GM12878 (cell line): ENCODE measurements around the gene VBP1. TPM values are rescaled to one million over a fixed set of nuclear protein-coding genes. Genes with fewer than 3 reads are reported as not detected.
"Not testable (repeated sequence)": the region's sequence is repeated elsewhere in the genome, so short reads cannot be mapped to it uniquely, and the experiment has no call there.

Source experiments
- ATAC-seq: fragments of 200-7000 bp; cut with Tn5 transposase; 3 replicates; pipeline ENCODE4 v1.9.1; 2020; ENCODE audit warnings: mild to moderate bottlenecking, moderate library complexity
- BruUV-seq: library from RNA; stranded (reverse); fragments of 400-500 nt; replicated peaks from 2 replicates; lab custom pipeline; 2021; lab: Mats Ljungman, UMichigan
- CTCF ChIA-PET: fragments of 300-600 bp; sonication (Branson Sonifier 250); formaldehyde crosslinking; extraction: SDS; loops from one replicate; lab custom pipeline; 2021; ENCODE audit warnings: inconsistent platforms; lab: Yijun Ruan, JAX
- POLR2A ChIA-PET: fragments of 350-600 bp; formaldehyde crosslinking; extraction: SDS; loops from one replicate; lab custom pipeline; 2021; ENCODE audit warnings: inconsistent platforms; lab: Charles Lee
- RAD21 ChIA-PET: fragments of 300-600 bp; sonication (Branson Sonifier 250); formaldehyde crosslinking; loops from one replicate; lab custom pipeline; 2023; ENCODE audit warnings: antibody characterized with exemption; ENCODE audit not compliant: unreplicated experiment; lab: Charles Lee
- SMC1A ChIA-PET: fragments of 300-600 bp; sonication (Branson Sonifier 250); formaldehyde crosslinking; loops from one replicate; lab custom pipeline; 2023; ENCODE audit not compliant: unreplicated experiment, uncharacterized antibody; lab: Charles Lee
- DNase-seq: peaks from one replicate; pipeline ENCODE4 v3.0.0-alpha.2; 2011; ENCODE audit warnings: low read depth, low spot score
- FAIRE-seq: peaks from 3 replicates; lab custom pipeline; 2011; peaks lifted over from hg19 to GRCh38; lab: Jason Lieb, UNC
- H2AFZ ChIP-seq: 2 replicates; pipeline ENCODE4 v1.6.0; 2011; ENCODE audit warnings: low read depth, low read length, control low read depth; ENCODE audit not compliant: control insufficient read depth
- H3K27ac ChIP-seq: 2 replicates; pipeline ENCODE4 v1.5.1; 2011; ENCODE audit warnings: control low read depth; ENCODE audit not compliant: control insufficient read depth, insufficient read depth
- H3K27me3 ChIP-seq, 2 experiments: replicated peaks in 1 of 2; 2 replicates each; pipeline versions ENCODE4 v1.6.0 to v1.6.1; 2011; ENCODE audit warnings: low read length in 1 of 2; ENCODE audit not compliant: control insufficient read depth in 2 of 2, insufficient read depth in 2 of 2
- H3K36me3 ChIP-seq, 2 experiments: 2 replicates each; pipeline ENCODE4 v1.5.1; 2011; ENCODE audit warnings: low read length in 1 of 2; ENCODE audit not compliant: control insufficient read depth in 2 of 2, insufficient read depth in 2 of 2
- H3K4me1 ChIP-seq: 2 replicates; pipeline ENCODE4 v1.6.1; 2011; ENCODE audit warnings: mild to moderate bottlenecking, low read length, moderate library complexity, mixed read lengths; ENCODE audit not compliant: control insufficient read depth, insufficient read depth
- H3K4me2 ChIP-seq: 2 replicates; pipeline ENCODE4 v1.6.0; 2011; ENCODE audit warnings: control low read depth; ENCODE audit not compliant: control insufficient read depth, insufficient read depth
- H3K4me3 ChIP-seq: fragments of 200-600 bp; sonication (generic); 2 replicates; pipeline ENCODE4 v1.5.1; 2016
- H3K79me2 ChIP-seq: 2 replicates; pipeline ENCODE4 v1.6.0; 2011; ENCODE audit warnings: low read length; ENCODE audit not compliant: control insufficient read depth, insufficient read depth
- H3K9ac ChIP-seq: 2 replicates; pipeline ENCODE4 v1.8.0; 2011; ENCODE audit warnings: low read length, control low read depth, mixed read lengths; ENCODE audit not compliant: control insufficient read depth, insufficient read depth
- H3K9me3 ChIP-seq: replicated peaks from 3 replicates; pipeline ENCODE4 v1.5.1; 2011; ENCODE audit warnings: mild to moderate bottlenecking, low read length; ENCODE audit not compliant: control insufficient read depth, insufficient read depth
- H4K20me1 ChIP-seq: 2 replicates; pipeline ENCODE4 v1.6.0; 2011; ENCODE audit not compliant: control insufficient read depth, insufficient read depth
- BHLHE40 ChIP-seq, 2 experiments: fragments of 450-650 bp in 1 of 2; IDR thresholded peaks; 2 replicates each; pipeline ENCODE4 v1.6.1; 2011 to 2017; ENCODE audit warnings: low read depth in 2 of 2, borderline replicate concordance in 1 of 2, improper control_type of control experiment in 1 of 2, low read length in 1 of 2, mild to moderate bottlenecking in 1 of 2
- GATAD2B ChIP-seq: fragments of 450-650 bp; conservative IDR thresholded peaks from 2 replicates; pipeline ENCODE4 v1.6.1; 2017; ENCODE audit warnings: low read depth, mild to moderate bottlenecking, moderate library complexity
- NFYA ChIP-seq: IDR thresholded peaks from 2 replicates; pipeline ENCODE4 v1.6.1; 2011; ENCODE audit warnings: low read depth, mild to moderate bottlenecking, low read length, improper control_type of control experiment, borderline replicate concordance
- POLR2A ChIP-seq: IDR thresholded peaks from 2 replicates; pipeline ENCODE4 v1.6.1; 2011; ENCODE audit warnings: low read depth, mild to moderate bottlenecking, low read length
- SREBF2 ChIP-seq: IDR thresholded peaks from 2 replicates; pipeline ENCODE4 v1.6.1; 2012; ENCODE audit warnings: mild to moderate bottlenecking, low read length
- STAT1 ChIP-seq: fragments of 450-650 bp; conservative IDR thresholded peaks from 2 replicates; pipeline ENCODE4 v1.6.1; 2014; ENCODE audit warnings: antibody characterized with exemption, mild to moderate bottlenecking
- WGBS: methylation state at CpG from one replicate; pipeline ENCODE4 v1.1.6; 2016; ENCODE audit warnings: low lambda C conversion rate; ENCODE audit not compliant: insufficient replicate concordance, insufficient coverage; ENCODE audit errors: missing lambda C conversion rate; 5-methylcytosine and 5-hydroxymethylcytosine counted together
- in situ Hi-C: fragments of 300-500 bp; cut with MboI; formaldehyde crosslinking; loops from 9 replicates; pipeline ENCODE4 v1.14.3; 2018; ENCODE audit warnings: mixed read lengths
- intact Hi-C: fragments of 100-400 bp; cut with micrococcal nuclease; formaldehyde crosslinking; loops from one replicate; pipeline ENCODE4 v1.14.2; 2022; ENCODE audit not compliant: unreplicated experiment
- polyA plus RNA-seq, 11 experiments: library from polyadenylated mRNA; depleted of rRNA in 4 of 11; unstranded in 6 of 11; stranded (reverse) in 5 of 11; fragments of >200 nt; fragmentation: Nextera tagmentation in 4 of 11; fragmentation: Illumina TruSeq in 1 of 11; extraction: Ambion mirVana in 4 of 11; extraction: Trizol in 1 of 11; gene quantifications; 1 replicate in 1 of 11; 2 replicates in 10 of 11; pipeline versions ENCODE4 v1.2.1 to v1.2.3, GENCODE V29; 2011 to 2016; ENCODE audit warnings: inconsistent platforms in 2 of 11, missing spikeins in 2 of 11, low read depth in 1 of 11
- total RNA-seq, 4 experiments: library from RNA; depleted of rRNA in 3 of 4; stranded (reverse); fragments of >200 nt in 3 of 4; fragmentation: Illumina TruSeq in 1 of 4; extraction: Trizol in 1 of 4; gene quantifications; 2 replicates each; pipeline versions ENCODE4 v1.2.1 to v1.2.3, GENCODE V29; 2013 to 2021
- TF ChIP-seq, protein P1 (sequence below): fragments of 450-650 bp; IDR thresholded peaks from 2 replicates; pipeline ENCODE4 v1.6.1; 2017; ENCODE audit warnings: low read depth, mild to moderate bottlenecking, moderate library complexity

VBP1 gene
- total and polyA plus RNA-seq, 10 of the 15 experiments (the other 5 are each of a cell fraction or from before 2014, with no cell fraction given): 56.4 to 182 (median 102) TPM

DNA sequence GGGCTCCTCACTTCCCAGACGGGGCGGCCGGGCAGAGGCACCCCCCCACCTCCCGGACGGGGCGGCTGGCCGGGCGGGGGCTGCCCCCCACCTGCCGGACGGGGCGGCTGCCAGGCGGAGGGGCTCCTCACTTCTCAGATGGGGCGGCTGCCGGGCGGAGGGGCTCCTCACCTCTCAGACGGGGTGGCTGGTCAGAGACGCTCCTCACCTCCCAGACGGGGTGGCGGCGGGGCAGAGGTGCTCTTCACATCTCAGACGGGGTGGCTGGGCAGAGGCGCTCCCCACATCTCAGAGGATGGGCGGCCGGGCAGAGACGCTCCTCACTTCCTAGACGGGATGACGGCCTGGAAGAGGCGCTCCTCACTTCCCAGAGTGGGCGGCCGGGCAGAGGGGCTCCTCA is 7.5 kb downstream of the VBP1 start:
- H3K4me1 ChIP-seq, H2AFZ ChIP-seq, POLR2A ChIA-PET, intact Hi-C loops, FAIRE-seq, H3K27ac ChIP-seq, H4K20me1 ChIP-seq, SMC1A ChIA-PET, H3K79me2 ChIP-seq, ATAC-seq, H3K9me3 ChIP-seq, in situ Hi-C loops, H3K9ac ChIP-seq, BruUV-seq, H3K27me3 ChIP-seq, H3K36me3 ChIP-seq, RAD21 ChIA-PET, CTCF ChIA-PET, H3K4me3 ChIP-seq, DNase-seq, H3K4me2 ChIP-seq: not testable (repeated sequence)
- WGBS: 86% methylated on average over 23 of the region's 30 CpGs

DNA sequence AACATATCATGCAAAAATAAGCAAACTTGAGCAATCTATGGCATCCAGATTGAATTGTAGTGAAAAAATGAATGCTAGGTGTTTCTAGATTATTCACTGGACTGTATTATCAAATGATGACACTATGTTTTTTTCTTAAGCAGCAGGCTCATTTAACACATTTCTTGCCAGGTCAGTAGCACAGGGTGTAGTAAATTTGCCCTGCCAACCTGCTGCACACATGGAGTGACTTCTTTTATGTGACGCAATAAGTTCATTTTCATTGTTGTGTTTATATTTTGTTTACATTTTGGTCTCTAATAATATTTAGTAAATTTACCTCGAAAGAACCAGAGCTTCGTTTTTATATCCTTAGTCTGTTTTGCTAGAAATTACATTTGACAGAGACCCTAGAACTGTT is 9.5 kb downstream of the VBP1 start:
- H3K27ac ChIP-seq: no peak overlapping the region
- DNase-seq (no peak), ATAC-seq (no peak), FAIRE-seq (no peak)
- WGBS: 53% methylated on average over 3 of the region's 3 CpGs
- CTCF ChIA-PET: interaction anchor here (1.0 to 1.4 kb wide), 3 partner anchors 8 to 245 kb away, joined by 3 to 4 read pairs (median 3); partner anchors contain the start of gene VBP1
- H3K4me2 ChIP-seq: no peak overlapping the region
- BruUV-seq: no TSS peak
- peaks cover 2% of the 10 kb centered on the region for H3K79me2 ChIP-seq
- no peak overlapping the region for H2AFZ ChIP-seq
- RAD21 ChIA-PET: interaction anchor here (1.5 kb wide), 1 partner anchor 10 kb away, joined by 3 read pairs; no protein-coding TSS in a partner anchor
- TF ChIP-seq NFYA (no peak), BHLHE40 (IDR thresholded peaks at IDR 0.05; ENCODE audit: borderline replicate concordance in 1 of 2, low read depth in 2 of 2, low read length in 1 of 2) (no peak), GATAD2B (no peak), POLR2A (no peak), STAT1 (no peak), SREBF2 (no peak)
- TF ChIP-seq, protein P1, sequence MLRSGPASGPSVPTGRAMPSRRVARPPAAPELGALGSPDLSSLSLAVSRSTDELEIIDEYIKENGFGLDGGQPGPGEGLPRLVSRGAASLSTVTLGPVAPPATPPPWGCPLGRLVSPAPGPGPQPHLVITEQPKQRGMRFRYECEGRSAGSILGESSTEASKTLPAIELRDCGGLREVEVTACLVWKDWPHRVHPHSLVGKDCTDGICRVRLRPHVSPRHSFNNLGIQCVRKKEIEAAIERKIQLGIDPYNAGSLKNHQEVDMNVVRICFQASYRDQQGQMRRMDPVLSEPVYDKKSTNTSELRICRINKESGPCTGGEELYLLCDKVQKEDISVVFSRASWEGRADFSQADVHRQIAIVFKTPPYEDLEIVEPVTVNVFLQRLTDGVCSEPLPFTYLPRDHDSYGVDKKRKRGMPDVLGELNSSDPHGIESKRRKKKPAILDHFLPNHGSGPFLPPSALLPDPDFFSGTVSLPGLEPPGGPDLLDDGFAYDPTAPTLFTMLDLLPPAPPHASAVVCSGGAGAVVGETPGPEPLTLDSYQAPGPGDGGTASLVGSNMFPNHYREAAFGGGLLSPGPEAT: no peak
- no peak overlapping the region for H3K4me3 ChIP-seq
- no peaks in the 10 kb centered on the region for H3K4me1 ChIP-seq
- no peaks in the 10 kb centered on the region for H3K27me3 ChIP-seq
- H3K9me3 ChIP-seq: no peaks in the 10 kb centered on the region
- no peak overlapping the region for H3K9ac ChIP-seq
- H3K36me3 ChIP-seq: peaks cover 0 to 4% of the 10 kb centered on the region in 2 experiments; a peak in 3 of 4 replicates
- H4K20me1 ChIP-seq: no peaks in the 10 kb centered on the region
- in situ Hi-C loops: no loop called here
- POLR2A ChIA-PET: interaction anchor here (2.1 kb wide), 1 partner anchor 9 kb away, joined by 11 read pairs; the partner anchor contains the start of gene VBP1
- intact Hi-C loops: no loop called here
- SMC1A ChIA-PET: interaction anchor here (3.3 kb wide), 1 partner anchor 9 kb away, joined by 10 read pairs; the partner anchor contains the start of gene VBP1
